A549 (cell line): Measurements from ENCODE around the gene ZNF662. TPM values are rescaled to one million over a fixed set of nuclear protein-coding genes. Genes with fewer than 3 reads are reported as not detected.

Source experiments
- ATAC-seq, 2 experiments: fragments of 200-7000 bp in 1 of 2; fragments of >200 bp in 1 of 2; cut with Nextera tagmentation in 1 of 2; cut with Tn5 transposase in 1 of 2; 3 replicates each; pipeline versions ENCODE4 v1.8.0 to v1.9.1; 2018 to 2020; ENCODE audit warnings: mild to moderate bottlenecking in 1 of 2, moderate library complexity in 1 of 2
- CTCF ChIA-PET: fragments of 300-600 bp; sonication (Branson Sonifier 250); formaldehyde crosslinking; extraction: SDS; loops from one replicate; lab custom pipeline; 2021; ENCODE audit warnings: antibody characterized with exemption, inconsistent platforms; lab: Yijun Ruan, JAX
- POLR2A ChIA-PET: fragments of 350-600 bp; formaldehyde crosslinking; extraction: SDS; loops from one replicate; lab custom pipeline; 2021; ENCODE audit warnings: antibody characterized with exemption, inconsistent platforms; lab: Yijun Ruan, JAX
- DNase-seq, 2 experiments: peaks; one replicate each; pipeline versions ENCODE4 v3.0.0 to v3.0.0-alpha.2; 2011 to 2016; ENCODE audit warnings: low read depth in 1 of 2, low spot score in 1 of 2
- FAIRE-seq: peaks from 2 replicates; lab custom pipeline; 2011; peaks lifted over from hg19 to GRCh38; lab: Jason Lieb, UNC
- H3K27ac ChIP-seq, 2 experiments: fragments of >200 bp; sonication (Bioruptor Twin); formaldehyde crosslinking; 3 replicates each; pipeline ENCODE4 v1.5.1; 2016 to 2017
- H3K4me1 ChIP-seq: fragments of >200 bp; sonication (Bioruptor Twin); formaldehyde crosslinking; 3 replicates; pipeline ENCODE4 v1.6.1; 2016
- H3K4me2 ChIP-seq: fragments of >200 bp; sonication (Bioruptor Twin); formaldehyde crosslinking; 3 replicates; pipeline ENCODE4 v1.6.1; 2016
- H3K4me3 ChIP-seq: fragments of >200 bp; sonication (Bioruptor Twin); formaldehyde crosslinking; 3 replicates; pipeline ENCODE4 v1.5.1; 2016
- H3K9me3 ChIP-seq: fragments of >200 bp; sonication (Bioruptor Twin); formaldehyde crosslinking; 3 replicates; pipeline ENCODE4 v1.6.1; 2016
- BCL3 ChIP-seq: fragments of >200 bp; sonication (Bioruptor Twin); formaldehyde crosslinking; IDR thresholded peaks from 3 replicates; pipeline ENCODE4 v1.6.1; 2016
- CBX2 ChIP-seq: fragments of 200-600 bp; sonication (generic); IDR thresholded peaks from 2 replicates; pipeline ENCODE4 v1.6.1; 2016; ENCODE audit warnings: low read depth, mild to moderate bottlenecking, borderline replicate concordance
- CEBPB ChIP-seq, 2 experiments: fragments of >200 bp in 1 of 2; sonication (Bioruptor Twin) in 1 of 2; formaldehyde crosslinking in 1 of 2; IDR thresholded peaks; 2 replicates each; pipeline ENCODE4 v1.6.1; 2012 to 2016
- CHD4 ChIP-seq: fragments of 200-600 bp; sonication (generic); IDR thresholded peaks from 2 replicates; pipeline ENCODE4 v1.6.1; 2016; ENCODE audit warnings: antibody characterized with exemption, mild to moderate bottlenecking, borderline replicate concordance
- E2F6 ChIP-seq: IDR thresholded peaks from 2 replicates; pipeline ENCODE4 v1.6.1; 2012; ENCODE audit warnings: low read depth, borderline replicate concordance
- EHF ChIP-seq: fragments of 250-450 bp; sonication (Bioruptor Pico); IDR thresholded peaks from 2 replicates; pipeline ENCODE4 v1.5.0; 2020; ENCODE audit warnings: mild to moderate bottlenecking
- ELK1 ChIP-seq: fragments of 150-350 bp; IDR thresholded peaks from 2 replicates; pipeline ENCODE4 v1.6.1; 2014; ENCODE audit warnings: low read depth, mild to moderate bottlenecking, low read length
- EP300 ChIP-seq, 2 experiments: fragments of >200 bp; sonication (Bioruptor Twin); formaldehyde crosslinking; IDR thresholded peaks; 2 replicates in 1 of 2; 3 replicates in 1 of 2; pipeline ENCODE4 v1.6.1; 2016 to 2017
- ESRRA ChIP-seq: fragments of 150-350 bp; IDR thresholded peaks from 2 replicates; pipeline ENCODE4 v1.6.1; 2014; ENCODE audit warnings: mild to moderate bottlenecking, low read length, borderline replicate concordance
- GATA3 ChIP-seq: IDR thresholded peaks from 2 replicates; pipeline ENCODE4 v1.6.1; 2012; ENCODE audit warnings: borderline replicate concordance
- HDAC2 ChIP-seq: fragments of 200-600 bp; sonication (generic); IDR thresholded peaks from 2 replicates; pipeline ENCODE4 v1.6.1; 2016
- HEYL ChIP-seq: fragments of 250-450 bp; sonication (Bioruptor Pico); IDR thresholded peaks from 2 replicates; pipeline ENCODE4 v1.8.0; 2021; ENCODE audit warnings: mild to moderate bottlenecking, moderate library complexity
- HMGXB4 ChIP-seq: fragments of 250-450 bp; sonication (Bioruptor Pico); IDR thresholded peaks from 2 replicates; pipeline ENCODE4 v1.5.0; 2021; ENCODE audit warnings: mild to moderate bottlenecking, moderate library complexity, borderline replicate concordance
- MAFK ChIP-seq: fragments of 450-650 bp; IDR thresholded peaks from 2 replicates; pipeline ENCODE4 v1.6.1; 2014; ENCODE audit not compliant: partially characterized antibody
- NFE2L2 ChIP-seq: fragments of 150-350 bp; conservative IDR thresholded peaks from 2 replicates; pipeline ENCODE4 v1.6.1; 2014; ENCODE audit warnings: low read length
- NR3C1 ChIP-seq: fragments of >200 bp; sonication (Bioruptor Twin); formaldehyde crosslinking; IDR thresholded peaks from 3 replicates; pipeline ENCODE4 v1.6.1; 2017
- PBX3 ChIP-seq: IDR thresholded peaks from 2 replicates; pipeline ENCODE4 v1.6.1; 2012
- POLR2AphosphoS2 ChIP-seq: conservative IDR thresholded peaks from 2 replicates; pipeline ENCODE4 v1.6.1; 2012; ENCODE audit warnings: low read length, improper control_type of control experiment, inconsistent platforms
- RAD21 ChIP-seq, 2 experiments: fragments of >200 bp in 1 of 2; sonication (Bioruptor Twin) in 1 of 2; formaldehyde crosslinking in 1 of 2; IDR thresholded peaks in 1 of 2; conservative IDR thresholded peaks in 1 of 2; 2 replicates in 1 of 2; 3 replicates in 1 of 2; pipeline ENCODE4 v1.6.1; 2012 to 2018; ENCODE audit warnings: inconsistent platforms in 1 of 2
- RNF2 ChIP-seq: fragments of 200-600 bp; sonication (generic); IDR thresholded peaks from 2 replicates; pipeline ENCODE4 v1.6.1; 2016; ENCODE audit warnings: low read depth, mild to moderate bottlenecking, antibody characterized with exemption, moderate library complexity, borderline replicate concordance
- SMC3 ChIP-seq: fragments of >200 bp; sonication (Bioruptor Twin); formaldehyde crosslinking; IDR thresholded peaks from 3 replicates; pipeline ENCODE4 v1.6.1; 2018; ENCODE audit warnings: inconsistent platforms
- SREBF2 ChIP-seq: fragments of 450-650 bp; IDR thresholded peaks from 2 replicates; pipeline ENCODE4 v1.6.1; 2014; ENCODE audit warnings: mild to moderate bottlenecking, moderate library complexity
- USF2 ChIP-seq: fragments of 450-650 bp; IDR thresholded peaks from 2 replicates; pipeline ENCODE4 v1.6.1; 2014; ENCODE audit warnings: antibody characterized with exemption
- ZC3H11A ChIP-seq: fragments of 450-650 bp; IDR thresholded peaks from 2 replicates; pipeline ENCODE4 v1.6.1; 2014; ENCODE audit warnings: antibody characterized with exemption, mild to moderate bottlenecking
- ZFP36 ChIP-seq: fragments of 450-650 bp; IDR thresholded peaks from 2 replicates; pipeline ENCODE4 v1.6.1; 2014; ENCODE audit warnings: borderline replicate concordance; ENCODE audit not compliant: partially characterized antibody
- WGBS: methylation state at CpG from one replicate; pipeline ENCODE4 v1.1.6; 2017; ENCODE audit errors: missing lambda C conversion rate; 5-methylcytosine and 5-hydroxymethylcytosine counted together
- polyA plus RNA-seq, 4 experiments: library from polyadenylated mRNA; depleted of rRNA in 3 of 4; stranded (reverse); fragments of >200 nt; fragmentation: RNase III in 1 of 4; extraction: RNeasy Plus Mini Kit Qiagen cat#74134 plus additional on column Dnase treatment in 1 of 4; gene quantifications; 2 replicates in 3 of 4; 3 replicates in 1 of 4; pipeline ENCODE4 v1.2.3, GENCODE V29; 2011 to 2017

ZNF662 gene
- polyA plus RNA-seq, 2 of the 4 experiments (the other 2 are of a cell fraction) = not detected

- no peak overlapping the region for H3K4me2 ChIP-seq
- H3K27ac ChIP-seq = no peak overlapping the region
- 24% methylated on average over 3 of the region's 3 CpGs for WGBS
- H3K4me1 ChIP-seq = no peaks in the 10 kb centered on the region
- no peak for ATAC-seq
- ChIA-PET CTCF (no interaction called here), POLR2A (no interaction called here)
- FAIRE-seq = no peak
- H3K9me3 ChIP-seq = no peaks in the 10 kb centered on the region
- no peak for DNase-seq
- TF ChIP-seq HDAC2 (no peak), NR3C1 (no peak), ELK1 (no peak), SMC3 (no peak), RNF2 (no peak), ZFP36 (no peak), HEYL (CRISPR knock-in tag) (no peak), HMGXB4 (no peak), CEBPB (IDR thresholded peaks at IDR 0.05) (no peak), E2F6 (no peak), EP300 (IDR thresholded peaks at IDR 0.05) (no peak)
- H3K4me3 ChIP-seq = no peak overlapping the region
Measured at GRCh38 chr3:42901073-42901415, 4.9 kb upstream of the ZNF662 start.

GRCh38 chr3:42902257-42902656, 3.7 kb upstream of the ZNF662 start:
- 49% methylated on average over 2 of the region's 2 CpGs for WGBS
- no peak for FAIRE-seq

More at GRCh38 chr3:42902257-42902656, 3.7 kb upstream of the ZNF662 start:
- no peaks in the 10 kb centered on the region for H3K4me1 ChIP-seq
- DNase-seq (no peak), ATAC-seq (no peak)
- ChIA-PET CTCF (no interaction called here), POLR2A (no interaction called here)
- TF ChIP-seq ELK1 = no peak
- TF ChIP-seq PBX3 = no peak
- TF ChIP-seq RAD21 (conservative IDR thresholded peaks at IDR 0.05 in 1 of 2, IDR thresholded peaks at IDR 0.05 in 1 of 2) = no peak
- no peak for TF ChIP-seq ZC3H11A
- no peak for TF ChIP-seq NFE2L2
- TF ChIP-seq CHD4 = no peak
- no peak for TF ChIP-seq POLR2AphosphoS2
- TF ChIP-seq ESRRA = no peak
- TF ChIP-seq EHF = no peak
- TF ChIP-seq BCL3 = no peak
- TF ChIP-seq USF2 = no peak
- TF ChIP-seq NR3C1 = no peak
- TF ChIP-seq MAFK = no peak
- no peak for TF ChIP-seq CBX2
- no peak for TF ChIP-seq HDAC2
- TF ChIP-seq SREBF2 = no peak
- TF ChIP-seq GATA3 = no peak
- TF ChIP-seq HEYL (CRISPR knock-in tag) = no peak
- H3K9me3 ChIP-seq = no peaks in the 10 kb centered on the region
- H3K27ac ChIP-seq = no peak overlapping the region
- H3K4me3 ChIP-seq = no peak overlapping the region
- no peak overlapping the region for H3K4me2 ChIP-seq
